ENCODE data around the gene STUM.

DNA sequence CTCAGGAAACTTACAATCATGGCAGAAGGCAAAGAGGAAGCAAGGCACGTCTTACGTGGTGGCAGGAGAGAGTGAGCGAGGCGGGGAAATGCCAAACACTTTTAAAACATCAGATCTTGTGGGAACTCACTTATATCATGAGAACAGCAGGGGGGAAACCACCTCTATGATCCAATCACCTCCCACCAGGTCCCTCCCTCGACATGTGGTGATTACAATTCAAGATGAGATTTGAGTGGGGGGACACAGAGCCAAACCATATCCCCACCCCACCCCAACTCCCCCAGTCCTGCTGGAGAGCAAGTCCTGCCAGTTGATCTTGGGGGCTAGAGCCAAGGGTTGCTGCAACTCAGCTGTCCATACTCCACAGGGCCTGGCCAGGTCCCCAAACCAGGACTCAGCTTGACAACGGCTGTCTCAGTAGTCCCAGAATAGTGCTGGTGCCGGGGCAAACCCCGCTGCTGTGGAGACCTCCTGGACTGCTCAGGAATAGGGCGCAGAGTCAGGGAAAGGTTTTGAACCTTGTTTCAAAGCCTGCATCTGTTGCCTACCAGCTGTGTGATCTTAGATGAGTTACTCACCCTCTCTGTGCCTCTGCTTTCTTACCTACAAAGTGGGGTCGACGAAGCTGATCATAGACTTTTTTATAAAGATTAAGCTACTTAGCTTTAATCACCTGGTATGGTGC is 79.5 kb downstream of the STUM start:
- TF ChIP-seq, protein P1, sequence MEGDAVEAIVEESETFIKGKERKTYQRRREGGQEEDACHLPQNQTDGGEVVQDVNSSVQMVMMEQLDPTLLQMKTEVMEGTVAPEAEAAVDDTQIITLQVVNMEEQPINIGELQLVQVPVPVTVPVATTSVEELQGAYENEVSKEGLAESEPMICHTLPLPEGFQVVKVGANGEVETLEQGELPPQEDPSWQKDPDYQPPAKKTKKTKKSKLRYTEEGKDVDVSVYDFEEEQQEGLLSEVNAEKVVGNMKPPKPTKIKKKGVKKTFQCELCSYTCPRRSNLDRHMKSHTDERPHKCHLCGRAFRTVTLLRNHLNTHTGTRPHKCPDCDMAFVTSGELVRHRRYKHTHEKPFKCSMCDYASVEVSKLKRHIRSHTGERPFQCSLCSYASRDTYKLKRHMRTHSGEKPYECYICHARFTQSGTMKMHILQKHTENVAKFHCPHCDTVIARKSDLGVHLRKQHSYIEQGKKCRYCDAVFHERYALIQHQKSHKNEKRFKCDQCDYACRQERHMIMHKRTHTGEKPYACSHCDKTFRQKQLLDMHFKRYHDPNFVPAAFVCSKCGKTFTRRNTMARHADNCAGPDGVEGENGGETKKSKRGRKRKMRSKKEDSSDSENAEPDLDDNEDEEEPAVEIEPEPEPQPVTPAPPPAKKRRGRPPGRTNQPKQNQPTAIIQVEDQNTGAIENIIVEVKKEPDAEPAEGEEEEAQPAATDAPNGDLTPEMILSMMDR (IDR thresholded peaks at IDR 0.05), result no peak
- TF ChIP-seq POLR2A (IDR thresholded peaks at IDR 0.05), result no peak

All from adrenal gland (tissue), 5 donors.